ENCODE measurements around the gene CDC42EP2.

CDC42EP2 gene

GRCh38 chr11:65298655-65299179 lies 15.9 kb upstream of the CDC42EP2 start:
- no peak for DNase-seq

GRCh38 chr11:65300621-65301275 lies 13.9 kb upstream of the CDC42EP2 start:
- no peak for DNase-seq

GRCh38 chr11:65301491-65302329 lies 13.0 kb upstream of the CDC42EP2 start:
- no peak for DNase-seq

GRCh38 chr11:65303555-65303954 lies 11.1 kb upstream of the CDC42EP2 start:
- DNase-seq: no peak

GRCh38 chr11:65304110-65304509 lies 10.6 kb upstream of the CDC42EP2 start:
- DNase-seq: no peak

GRCh38 chr11:65304613-65305012 lies 10.1 kb upstream of the CDC42EP2 start:
- DNase-seq: no peak

DNA sequence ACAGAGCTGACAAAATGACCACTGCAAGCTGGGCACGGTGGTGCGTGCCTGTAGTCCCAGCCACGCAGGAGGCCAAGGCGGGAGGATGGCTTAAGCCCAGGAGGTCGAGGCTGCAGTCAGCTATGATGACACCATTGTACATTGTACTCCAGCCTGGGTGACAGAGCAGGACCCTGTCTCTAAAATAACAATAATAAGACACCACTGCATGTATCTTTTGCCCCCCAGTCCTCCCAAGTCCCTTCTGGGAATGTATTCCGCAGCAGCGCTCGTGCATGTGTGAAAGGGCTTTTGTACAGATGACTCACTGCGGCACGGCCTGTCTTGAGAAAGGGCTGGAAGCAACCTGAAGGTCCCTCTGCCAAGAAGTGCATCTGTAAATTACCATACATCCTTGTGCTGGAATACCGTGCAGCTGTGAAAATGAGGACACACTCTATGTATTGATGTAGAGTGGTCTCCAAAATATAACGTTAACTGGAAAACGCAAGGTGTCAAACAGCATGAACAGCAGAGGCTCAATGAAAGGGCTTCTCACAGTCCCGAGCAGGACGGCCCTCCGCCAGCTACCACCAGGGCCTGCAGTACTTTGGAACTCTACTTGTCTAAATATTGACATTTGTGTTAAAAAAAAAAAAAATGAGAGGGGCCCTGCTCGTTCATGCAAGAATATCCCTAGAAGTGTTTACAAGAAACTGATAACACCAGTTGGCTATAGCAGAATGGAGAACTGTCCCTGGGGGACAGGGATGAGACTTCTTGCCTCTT lies 9.0 kb upstream of the CDC42EP2 start:
- DNase-seq: no peak

GRCh38 chr11:65307298-65308229 lies 7.1 kb upstream of the CDC42EP2 start:
- no peak for DNase-seq

DNA sequence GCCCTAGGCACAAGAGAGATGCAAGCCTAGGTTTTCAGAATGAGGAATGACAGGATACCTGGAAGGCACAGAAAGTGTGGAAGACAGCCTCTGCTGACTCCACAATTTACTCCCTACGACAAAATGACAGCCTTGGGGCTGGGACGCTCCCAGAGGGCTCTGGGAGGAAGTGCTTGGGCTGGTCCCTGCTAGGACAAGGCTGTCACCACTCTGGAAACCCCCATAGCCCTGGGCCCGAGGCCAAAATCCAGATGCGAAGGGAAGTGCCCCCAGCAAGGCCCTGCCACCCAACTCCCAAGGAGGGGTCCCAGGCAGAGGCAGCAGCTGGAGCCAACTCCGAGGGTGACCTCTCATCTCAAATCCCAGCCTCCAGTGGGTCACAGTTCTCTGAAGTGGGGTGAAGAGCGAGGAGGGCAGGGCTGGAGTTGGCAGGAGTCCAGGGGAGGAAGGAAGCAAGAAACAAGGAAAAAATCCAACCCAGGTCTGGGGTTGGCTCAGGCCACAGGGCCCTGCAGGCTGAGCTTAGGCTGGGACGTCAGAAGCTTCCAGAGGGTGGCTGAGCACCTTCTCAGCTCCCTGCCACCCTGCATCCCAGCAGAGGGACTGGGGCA lies 6.3 kb upstream of the CDC42EP2 start:
- DNase-seq: no peak

DNA sequence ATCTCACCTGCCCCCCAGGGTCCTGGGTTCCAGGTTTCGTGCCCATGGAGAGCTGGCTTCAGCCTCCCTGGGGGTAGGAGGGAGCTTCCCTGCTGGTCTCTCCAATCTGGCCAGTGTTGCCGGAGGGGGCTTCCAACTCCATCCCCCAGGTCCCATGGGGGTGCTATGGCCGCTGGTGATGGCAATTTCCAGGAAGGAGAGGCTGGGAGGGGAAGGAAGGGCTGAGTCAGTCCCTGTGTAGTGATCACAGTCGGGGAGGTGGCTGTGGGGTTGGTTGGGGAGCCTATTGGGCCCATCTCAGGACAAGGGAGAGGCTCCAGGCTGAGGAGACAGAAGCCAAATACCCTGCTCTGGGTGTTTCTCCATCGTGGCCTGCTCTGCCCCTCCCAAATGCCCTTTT lies 5.7 kb upstream of the CDC42EP2 start:
- no peak for DNase-seq

GRCh38 chr11:65310215-65310614 lies 4.5 kb upstream of the CDC42EP2 start:
- no peak for DNase-seq

DNA sequence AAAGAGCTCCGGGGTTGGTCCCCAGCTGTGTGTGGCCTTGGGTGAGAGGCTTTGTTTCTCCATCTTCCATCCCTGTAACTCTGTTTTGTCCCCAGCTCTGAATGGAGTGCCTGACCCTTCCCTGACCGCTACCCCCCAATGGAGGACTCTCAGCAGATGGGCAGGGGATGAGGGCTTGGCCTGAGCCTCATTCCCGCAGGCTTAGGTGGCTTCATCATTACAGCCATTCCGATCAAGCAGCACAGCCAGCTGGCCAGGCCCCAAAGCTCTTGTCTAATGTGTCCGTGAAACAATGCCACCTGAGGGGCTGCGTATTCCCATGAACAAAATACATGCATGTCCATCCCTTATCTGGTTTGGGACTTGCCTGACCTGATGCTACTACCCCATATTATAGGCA lies 3.9 kb upstream of the CDC42EP2 start:
- no peak for DNase-seq

DNA sequence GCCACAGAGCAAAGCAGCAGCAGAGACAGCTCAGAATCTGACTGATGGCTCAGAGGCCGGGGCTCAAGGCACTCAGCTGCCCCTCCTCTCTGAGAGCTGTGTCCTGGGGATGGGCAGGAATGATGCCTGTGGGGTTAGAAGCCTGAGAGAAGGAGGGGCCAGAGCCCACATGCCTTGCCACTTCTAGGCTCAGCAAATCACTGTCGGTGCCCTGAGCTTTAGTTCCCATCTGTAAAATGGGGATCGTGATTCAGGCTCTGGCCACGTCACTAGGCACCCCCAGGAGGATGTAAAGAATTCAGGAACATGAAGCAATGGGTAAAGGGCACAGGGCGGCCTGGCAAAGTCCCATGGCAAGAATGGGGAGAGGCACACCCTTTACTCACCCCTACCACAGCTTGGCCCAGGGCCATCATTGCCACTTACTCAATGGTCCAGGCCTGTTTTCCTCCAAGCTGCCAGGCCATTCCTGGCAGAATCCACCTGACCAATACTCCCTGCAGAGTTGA lies 3.4 kb upstream of the CDC42EP2 start:
- DNase-seq: no peak

- DNase-seq: peak; percentile 85
These were observed 669 bp downstream of the CDC42EP2 start for GRCh38 chr11:65315204-65315865.

GRCh38 chr11:65315866-65316226 lies 1.2 kb downstream of the CDC42EP2 start:
- no peak for DNase-seq

GRCh38 chr11:65316227-65317024 lies 1.8 kb downstream of the CDC42EP2 start:
- DNase-seq: no peak

GRCh38 chr11:65317025-65317786 lies 2.5 kb downstream of the CDC42EP2 start:
- no peak for DNase-seq

- DNase-seq: no peak
These were observed 5.9 kb downstream of the CDC42EP2 start for GRCh38 chr11:65320386-65321075.

DNA sequence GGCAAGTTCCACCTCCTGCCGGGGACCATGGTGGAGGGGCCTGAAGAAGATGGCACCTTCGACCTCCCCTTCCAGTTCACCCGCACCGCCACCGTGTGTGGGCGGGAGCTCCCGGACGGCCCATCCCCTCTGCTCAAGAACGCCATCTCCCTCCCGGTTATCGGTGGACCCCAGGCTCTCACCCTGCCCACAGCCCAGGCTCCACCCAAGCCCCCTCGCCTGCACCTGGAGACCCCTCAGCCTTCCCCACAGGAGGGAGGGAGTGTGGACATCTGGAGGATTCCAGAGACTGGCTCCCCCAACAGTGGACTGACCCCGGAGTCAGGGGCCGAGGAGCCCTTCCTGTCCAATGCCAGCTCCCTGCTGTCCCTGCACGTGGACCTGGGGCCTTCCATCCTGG lies 6.4 kb downstream of the CDC42EP2 start:
- no peak for DNase-seq

Measured in activated CD4-positive, alpha-beta T cell treated with anti-CD3 and anti-CD28 coated beads, Interleukin-10, Interleukin-2, amounts not matched to agents 100 ng/mL and 50 ng/mL, durations not matched to agents 16 hours and 8 hours (primary cell).